HG03469 (cell line): ENCODE measurements around the gene STARD3.

ENCODE experiments used
- ATAC-seq: cut with Tn5 transposase; IDR thresholded peaks from one replicate; pipeline ENCODE4 v1.9.1; 2021; ENCODE audit warnings: mild to moderate bottlenecking, moderate library complexity, moderate number of reproducible peaks; ENCODE audit not compliant: unreplicated experiment

STARD3 gene

DNA sequence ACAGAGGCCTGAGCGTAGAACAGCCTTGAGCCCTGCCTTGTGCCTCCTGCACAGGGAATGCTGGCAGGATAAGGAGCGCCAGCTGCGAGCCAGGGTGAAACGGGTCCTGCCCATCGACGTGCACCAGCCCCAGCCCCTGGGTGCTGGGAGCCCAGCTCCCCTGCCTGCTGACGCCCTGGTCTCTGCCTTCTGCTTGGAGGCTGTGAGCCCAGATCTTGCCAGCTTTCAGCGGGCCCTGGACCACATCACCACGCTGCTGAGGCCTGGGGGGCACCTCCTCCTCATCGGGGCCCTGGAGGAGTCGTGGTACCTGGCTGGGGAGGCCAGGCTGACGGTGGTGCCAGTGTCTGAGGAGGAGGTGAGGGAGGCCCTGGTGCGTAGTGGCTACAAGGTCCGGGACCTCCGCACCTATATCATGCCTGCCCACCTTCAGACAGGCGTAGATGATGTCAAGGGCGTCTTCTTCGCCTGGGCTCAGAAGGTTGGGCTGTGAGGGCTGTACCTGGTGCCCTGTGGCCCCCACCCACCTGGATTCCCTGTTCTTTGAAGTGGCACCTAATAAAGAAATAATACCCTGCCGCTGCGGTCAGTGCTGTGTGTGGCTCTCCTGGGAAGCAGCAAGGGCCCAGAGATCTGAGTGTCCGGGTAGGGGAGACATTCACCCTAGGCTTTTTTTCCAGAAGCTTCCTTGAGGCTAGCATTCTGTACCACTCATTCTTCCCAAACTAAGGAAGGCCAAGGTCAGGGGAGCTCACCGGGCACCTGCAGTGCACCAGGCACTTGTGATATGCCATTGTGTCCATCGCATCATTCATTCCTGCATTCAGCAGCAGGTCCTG is 33.2 kb downstream of the STARD3 start:
- ATAC-seq, result no peak

- no peak for ATAC-seq
These were observed 33.8 kb downstream of the STARD3 start for GRCh38 chr17:39670746-39671145.

GRCh38 chr17:39671651-39672521 is 34.9 kb downstream of the STARD3 start:
- ATAC-seq, result no peak

DNA sequence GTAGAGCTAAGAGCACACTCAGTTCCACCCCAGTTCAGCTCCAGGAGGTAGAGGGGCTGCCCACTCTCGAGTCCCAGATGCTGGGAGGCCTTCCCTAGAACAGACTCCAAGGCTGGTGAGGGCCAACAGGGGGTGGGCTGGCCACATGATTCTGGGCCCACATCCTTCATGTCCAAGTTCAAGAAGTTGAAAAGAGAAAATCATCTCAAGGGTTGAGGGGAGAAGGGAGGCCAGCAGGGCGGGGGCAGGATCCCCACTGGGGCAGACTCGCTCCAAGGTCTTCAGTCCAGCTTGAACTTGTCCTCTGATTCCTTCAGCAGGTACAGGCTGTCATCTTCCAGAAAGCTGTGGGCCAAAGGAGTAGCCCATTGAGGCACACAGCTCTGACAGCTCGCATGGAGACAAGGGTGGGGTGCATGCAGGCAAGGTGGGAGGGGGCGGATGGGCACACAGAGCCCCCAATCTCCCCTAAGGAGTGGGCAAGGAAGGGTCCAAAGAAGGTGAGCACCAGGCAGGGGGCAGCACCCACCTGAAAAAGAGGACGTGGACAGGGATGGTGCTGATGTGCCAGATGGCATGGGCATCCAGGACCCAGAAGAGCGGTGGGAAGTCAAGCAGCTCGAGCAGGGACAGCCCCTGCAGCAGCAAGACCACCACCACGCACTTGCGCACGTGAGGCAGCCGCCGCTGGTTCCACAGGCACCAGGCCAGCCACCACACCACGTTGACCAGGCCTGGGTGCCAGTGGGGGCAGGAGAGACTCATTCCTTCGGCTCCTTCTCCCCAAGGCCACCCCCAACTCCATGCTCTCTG is 35.8 kb downstream of the STARD3 start:
- ATAC-seq, result no peak

DNA sequence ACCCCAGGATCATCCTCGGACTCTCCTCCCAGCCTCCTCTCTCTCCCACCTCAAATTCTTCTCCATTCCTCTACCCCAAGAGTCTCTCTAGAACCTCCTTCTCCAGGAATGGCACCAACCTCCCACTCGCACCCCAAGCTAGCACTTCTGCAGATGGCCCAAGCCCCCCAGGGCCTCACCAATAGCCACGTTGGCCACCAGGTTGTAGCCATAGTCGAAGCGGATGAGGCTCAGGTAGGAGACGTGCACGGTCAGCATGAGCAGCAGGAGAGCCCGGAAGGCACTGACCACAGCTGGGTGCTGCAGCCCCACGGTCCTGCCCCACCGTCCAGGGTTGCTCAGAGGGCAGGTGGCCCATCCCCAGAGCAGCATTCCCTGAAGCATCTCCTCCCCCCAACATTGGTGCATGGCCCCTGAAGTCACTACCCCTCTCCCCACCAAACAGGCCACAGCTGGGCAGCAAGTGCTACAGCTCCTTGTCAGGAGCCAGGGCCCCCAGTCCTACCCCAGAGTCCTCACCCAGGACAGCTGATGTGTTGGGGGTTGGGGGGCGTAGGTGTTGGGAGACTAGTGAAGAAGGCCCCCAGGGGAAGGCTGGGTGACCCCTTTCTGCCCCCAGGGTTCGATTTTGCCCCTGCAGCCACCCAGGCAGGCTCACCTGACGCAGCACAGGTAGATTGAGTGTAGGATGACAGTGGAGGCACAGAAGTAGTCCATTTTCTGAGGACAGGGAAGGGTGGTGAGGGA is 36.6 kb downstream of the STARD3 start:
- ATAC-seq, result no peak

- ATAC-seq, result no peak
These were observed 37.2 kb downstream of the STARD3 start for GRCh38 chr17:39674179-39674578.

GRCh38 chr17:39674702-39675389 is 37.9 kb downstream of the STARD3 start:
- no peak for ATAC-seq

DNA sequence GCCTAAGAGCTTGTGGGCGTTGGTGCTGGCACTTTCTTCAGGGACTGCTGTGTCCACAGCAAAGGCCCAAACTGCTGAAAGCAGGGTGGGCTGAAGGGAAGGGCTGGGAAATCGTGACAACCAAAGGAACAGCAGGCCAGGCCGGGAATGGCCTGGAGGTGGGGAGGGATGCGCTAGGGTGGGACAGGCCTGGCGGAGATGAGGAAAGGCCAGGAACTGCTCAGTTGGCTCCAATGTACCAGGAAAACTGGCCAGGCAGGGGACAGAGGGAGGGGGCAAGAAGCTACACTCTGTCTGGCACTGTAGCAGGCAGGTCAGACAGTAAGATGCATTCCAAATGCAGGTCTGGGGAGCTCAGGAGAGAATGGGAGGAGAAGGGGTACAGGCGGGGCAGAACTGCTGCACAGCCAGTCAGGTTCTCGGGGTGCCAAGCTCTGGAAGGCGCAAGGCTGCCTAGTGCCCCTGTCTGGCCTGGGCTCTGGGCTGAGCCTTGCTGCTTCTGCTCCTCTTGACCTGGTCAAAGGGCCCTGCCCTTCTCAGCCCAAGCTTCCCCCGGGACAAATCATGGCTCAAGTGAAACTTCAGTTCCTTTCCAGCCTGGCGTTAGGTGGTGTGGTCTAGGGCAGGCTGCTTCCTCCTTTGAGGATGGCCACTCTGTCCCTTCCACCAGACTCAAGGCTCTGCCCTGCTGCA is 38.6 kb downstream of the STARD3 start:
- ATAC-seq, result no peak

GRCh38 chr17:39676198-39676819 is 39.4 kb downstream of the STARD3 start:
- no peak for ATAC-seq

DNA sequence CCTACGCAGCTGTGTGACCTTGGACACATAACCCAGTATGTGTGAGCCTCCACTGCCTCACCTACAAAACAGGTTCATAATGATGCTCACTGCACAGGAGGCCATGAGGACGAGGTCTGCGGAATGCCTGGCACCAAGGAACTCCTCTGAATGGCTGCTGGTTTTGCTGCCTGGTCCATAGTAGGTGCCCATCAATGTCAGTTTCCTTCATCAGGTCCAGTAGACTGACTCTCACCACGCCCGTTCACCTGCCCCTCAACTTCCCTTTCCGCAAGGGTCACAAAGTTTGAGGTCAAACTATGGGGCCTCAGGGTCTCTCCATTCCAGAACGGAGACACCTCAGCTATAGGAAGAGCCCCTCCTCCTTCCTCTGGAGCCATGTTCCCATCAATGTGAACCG is 40.1 kb downstream of the STARD3 start:
- no peak for ATAC-seq

- ATAC-seq, result no peak
These were observed 40.8 kb downstream of the STARD3 start for GRCh38 chr17:39677542-39678339.

- ATAC-seq, result no peak
These were observed 41.6 kb downstream of the STARD3 start for GRCh38 chr17:39678340-39679116.

- ATAC-seq, result no peak
These were observed 42.7 kb downstream of the STARD3 start for GRCh38 chr17:39679521-39680192.

GRCh38 chr17:39683295-39683939 is 46.5 kb downstream of the STARD3 start:
- ATAC-seq, result no peak

DNA sequence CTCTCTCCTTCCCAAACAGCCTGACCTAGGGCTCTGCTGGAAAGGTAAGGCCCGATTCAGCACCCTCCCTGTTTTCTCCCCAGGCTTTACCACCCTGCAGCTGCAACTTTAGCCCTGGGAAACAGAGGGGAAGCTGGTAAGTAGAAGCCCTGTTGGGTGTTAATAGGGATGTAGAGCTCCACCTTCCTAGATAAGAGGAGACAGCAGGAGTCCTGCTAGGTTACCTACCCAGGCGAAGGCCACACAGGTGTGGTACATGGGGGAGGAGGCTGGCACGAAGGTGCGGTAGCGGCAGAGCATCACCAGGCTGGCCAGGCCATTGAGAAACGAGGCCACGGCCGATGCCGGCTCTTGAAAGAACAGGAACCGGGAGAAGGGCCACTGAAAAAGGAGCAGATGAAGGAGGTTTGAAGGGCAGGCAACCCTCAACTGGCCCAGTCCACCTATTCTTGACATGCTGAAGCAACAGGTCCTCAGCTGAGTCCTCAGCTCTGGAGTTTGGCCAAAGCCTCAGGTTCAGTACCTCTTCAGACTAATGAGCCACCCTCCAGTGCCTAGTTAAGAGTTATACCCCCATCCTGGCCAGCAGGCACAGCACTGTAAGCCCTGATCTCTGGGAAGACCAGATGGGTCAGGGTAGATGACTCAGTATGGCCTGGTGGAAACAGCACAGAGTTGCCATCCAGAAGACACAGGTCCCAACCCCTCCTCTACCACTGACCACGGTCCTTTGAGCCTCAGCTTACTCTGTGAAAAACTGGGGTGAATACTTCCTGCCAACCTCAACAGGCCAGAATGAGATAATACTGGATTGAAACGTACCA is 47.6 kb downstream of the STARD3 start:
- no peak for ATAC-seq
